Measurements from ENCODE around the gene LAMA2.

DNA sequence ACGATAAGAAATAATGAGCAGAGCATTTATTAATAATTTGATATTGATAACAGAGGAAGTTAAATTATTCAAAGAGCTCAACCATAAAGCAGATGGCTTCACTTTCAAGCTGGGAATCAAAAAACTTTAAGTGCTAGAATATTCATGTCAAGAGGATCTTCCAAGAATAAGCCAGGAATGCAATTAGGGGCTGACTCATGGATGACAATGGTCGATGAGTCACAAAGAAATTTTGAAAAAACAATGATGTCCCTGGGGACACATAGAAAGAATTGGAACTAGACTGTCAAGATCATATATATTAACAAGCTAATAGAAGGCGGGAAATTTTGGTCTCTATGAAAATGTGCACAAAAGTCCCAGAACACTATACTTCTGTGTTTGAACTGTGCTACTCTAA, 304.1 kb downstream of the LAMA2 start:
- TF ChIP-seq, protein P1, sequence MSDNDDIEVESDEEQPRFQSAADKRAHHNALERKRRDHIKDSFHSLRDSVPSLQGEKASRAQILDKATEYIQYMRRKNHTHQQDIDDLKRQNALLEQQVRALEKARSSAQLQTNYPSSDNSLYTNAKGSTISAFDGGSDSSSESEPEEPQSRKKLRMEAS (IDR thresholded peaks at IDR 0.05; ENCODE audit: insufficient read depth, insufficient read length): no peak
- TF ChIP-seq EZH2 (IDR thresholded peaks at IDR 0.05; ENCODE audit: borderline replicate concordance, low read depth, low read length, severe bottlenecking): no peak

Measured in endothelial cell of umbilical vein (primary cell).